ENCODE measurements around the gene DNAAF5.

DNAAF5 gene

GRCh38 chr7:779480-779879 is 53.0 kb downstream of the DNAAF5 start:
- TF ChIP-seq, protein P1, sequence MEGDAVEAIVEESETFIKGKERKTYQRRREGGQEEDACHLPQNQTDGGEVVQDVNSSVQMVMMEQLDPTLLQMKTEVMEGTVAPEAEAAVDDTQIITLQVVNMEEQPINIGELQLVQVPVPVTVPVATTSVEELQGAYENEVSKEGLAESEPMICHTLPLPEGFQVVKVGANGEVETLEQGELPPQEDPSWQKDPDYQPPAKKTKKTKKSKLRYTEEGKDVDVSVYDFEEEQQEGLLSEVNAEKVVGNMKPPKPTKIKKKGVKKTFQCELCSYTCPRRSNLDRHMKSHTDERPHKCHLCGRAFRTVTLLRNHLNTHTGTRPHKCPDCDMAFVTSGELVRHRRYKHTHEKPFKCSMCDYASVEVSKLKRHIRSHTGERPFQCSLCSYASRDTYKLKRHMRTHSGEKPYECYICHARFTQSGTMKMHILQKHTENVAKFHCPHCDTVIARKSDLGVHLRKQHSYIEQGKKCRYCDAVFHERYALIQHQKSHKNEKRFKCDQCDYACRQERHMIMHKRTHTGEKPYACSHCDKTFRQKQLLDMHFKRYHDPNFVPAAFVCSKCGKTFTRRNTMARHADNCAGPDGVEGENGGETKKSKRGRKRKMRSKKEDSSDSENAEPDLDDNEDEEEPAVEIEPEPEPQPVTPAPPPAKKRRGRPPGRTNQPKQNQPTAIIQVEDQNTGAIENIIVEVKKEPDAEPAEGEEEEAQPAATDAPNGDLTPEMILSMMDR (IDR thresholded peaks at IDR 0.05; ENCODE audit: low read depth, low read length, missing control alignments): no peak
- no peak for DNase-seq (ENCODE audit: low read depth)

GRCh38 chr7:780081-780480 is 53.6 kb downstream of the DNAAF5 start:
- TF ChIP-seq, protein P1 (IDR thresholded peaks at IDR 0.05; ENCODE audit: low read depth, low read length, missing control alignments): no peak
- no peak for DNase-seq (ENCODE audit: low read depth)
- no peak overlapping the region for H3K4me3 ChIP-seq (ENCODE audit: low read depth, low read length)

More at GRCh38 chr7:779480-779879, 53.0 kb downstream of the DNAAF5 start:
- H3K4me3 ChIP-seq (ENCODE audit: low read depth, low read length): no peak overlapping the region

DNA sequence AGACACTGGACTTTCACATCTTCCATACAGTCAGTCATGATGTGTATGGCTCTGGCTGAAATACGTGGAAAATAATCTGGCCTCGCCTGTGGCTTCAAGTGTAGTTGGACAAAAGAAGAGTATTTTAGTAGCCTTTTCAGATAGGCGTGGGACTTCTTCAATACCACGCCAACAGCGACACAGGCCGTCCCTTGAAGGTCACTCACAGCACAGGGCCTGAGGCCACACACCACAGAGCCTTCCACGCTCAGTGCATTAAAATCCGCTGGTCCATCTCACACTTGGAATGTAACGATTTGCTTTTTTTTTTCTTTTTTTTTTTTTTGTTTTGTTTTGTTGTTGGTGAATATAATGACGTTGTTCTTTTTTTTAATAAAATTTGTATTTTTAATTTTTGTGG is 54.0 kb downstream of the DNAAF5 start:
- TF ChIP-seq, protein P1 (IDR thresholded peaks at IDR 0.05; ENCODE audit: low read depth, low read length, missing control alignments): no peak
- DNase-seq (ENCODE audit: low read depth): no peak
- no peak overlapping the region for H3K4me3 ChIP-seq (ENCODE audit: low read depth, low read length)

DNA sequence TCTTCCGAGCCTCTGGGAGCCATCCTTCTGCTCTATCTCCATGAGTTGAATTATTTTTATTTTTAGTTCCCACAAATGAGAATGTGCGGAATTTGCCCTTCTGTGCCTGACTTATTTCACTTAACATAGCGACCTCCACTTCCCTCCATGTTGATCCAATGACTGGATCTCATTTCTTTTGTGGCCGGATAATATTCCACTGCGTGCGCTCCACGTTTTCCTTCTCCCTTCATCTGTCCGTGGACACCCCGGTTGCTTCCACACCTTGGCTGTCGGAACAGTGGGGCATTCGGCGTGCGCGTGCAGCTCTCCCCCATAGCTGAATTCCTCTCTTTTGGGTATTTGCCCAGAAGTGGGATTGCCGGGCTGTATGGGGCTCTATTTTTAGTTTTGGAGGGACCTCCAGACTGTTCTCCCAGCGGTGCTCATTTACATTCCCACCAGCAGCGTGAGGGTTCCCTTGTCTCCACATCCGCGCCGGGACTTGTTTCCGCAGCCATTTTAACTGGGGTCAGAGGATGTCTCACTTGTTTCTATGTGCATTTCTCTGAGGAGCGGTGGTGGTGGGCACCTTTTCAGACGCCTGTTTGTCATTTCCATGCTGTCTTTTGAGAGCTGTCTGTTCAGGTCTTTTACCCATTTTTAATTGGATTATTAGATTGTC is 54.8 kb downstream of the DNAAF5 start:
- TF ChIP-seq, protein P1 (IDR thresholded peaks at IDR 0.05; ENCODE audit: low read depth, low read length, missing control alignments): no peak
- DNase-seq (ENCODE audit: low read depth): no peak
- no peak overlapping the region for H3K4me3 ChIP-seq (ENCODE audit: low read depth, low read length)

DNA sequence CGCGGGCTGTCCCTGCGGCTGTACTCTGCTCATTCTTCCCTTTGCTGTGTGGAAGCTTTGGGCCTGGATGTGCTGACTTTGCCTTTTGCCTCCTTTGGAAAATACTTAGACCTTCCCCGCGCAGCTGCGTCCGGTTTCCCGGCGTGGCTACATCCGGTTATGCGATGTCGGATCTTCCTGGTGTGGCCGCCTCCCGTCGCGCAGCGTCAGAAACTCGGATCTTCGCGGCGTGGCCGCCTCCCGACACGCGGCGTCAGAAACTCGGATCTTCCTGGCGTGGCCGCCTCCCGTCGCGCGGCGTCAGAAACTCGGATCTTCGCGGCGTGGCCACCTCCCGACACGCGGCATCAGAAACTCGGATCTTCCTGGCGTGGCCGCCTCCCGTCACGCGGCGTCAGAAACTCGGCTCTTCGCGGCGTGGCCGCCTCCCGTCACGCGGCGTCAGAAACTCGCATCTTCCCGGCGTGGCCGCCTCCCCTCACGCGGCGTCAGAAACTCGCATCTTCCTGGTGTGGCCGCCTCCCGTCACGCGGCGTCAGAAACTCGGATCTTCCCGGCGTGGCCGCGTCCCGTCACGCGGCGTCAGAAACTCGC is 55.5 kb downstream of the DNAAF5 start:
- TF ChIP-seq, protein P1 (IDR thresholded peaks at IDR 0.05; ENCODE audit: low read depth, low read length, missing control alignments): no peak
- no peak for DNase-seq (ENCODE audit: low read depth)
- H3K4me3 ChIP-seq (ENCODE audit: low read depth, low read length): no peak overlapping the region

GRCh38 chr7:782718-783449 is 56.4 kb downstream of the DNAAF5 start:
- H3K4me3 ChIP-seq (ENCODE audit: low read depth, low read length): no peak overlapping the region
- TF ChIP-seq, protein P1 (IDR thresholded peaks at IDR 0.05; ENCODE audit: low read depth, low read length, missing control alignments): no peak
- no peak for DNase-seq (ENCODE audit: low read depth)
